HG03196 (cell line): ENCODE results near the gene IPO11.

Source experiments
- ATAC-seq: cut with Tn5 transposase; IDR thresholded peaks from one replicate; pipeline ENCODE4 v1.9.1; 2021; ENCODE audit not compliant: unreplicated experiment

The IPO11 gene

DNA sequence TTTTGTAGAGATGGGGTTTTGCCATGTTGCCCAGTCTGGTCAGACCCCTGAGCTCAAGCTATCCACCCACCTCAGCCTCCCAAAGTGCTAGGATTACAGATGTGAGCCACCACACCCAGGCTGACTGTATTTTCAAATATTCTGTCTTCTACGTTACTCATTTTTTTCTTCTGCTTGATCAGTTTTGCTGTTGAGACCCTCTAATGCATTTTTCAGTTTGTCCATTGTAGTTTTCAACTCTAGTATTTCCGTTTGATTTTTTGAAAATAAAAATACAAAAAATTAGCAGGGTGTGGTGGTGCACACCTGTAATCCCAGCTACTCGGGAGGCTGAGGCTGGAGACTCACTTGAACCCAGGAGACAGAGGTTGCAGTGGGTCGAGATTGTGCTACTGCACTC is 155.6 kb downstream of the IPO11 start:
- no peak for ATAC-seq

DNA sequence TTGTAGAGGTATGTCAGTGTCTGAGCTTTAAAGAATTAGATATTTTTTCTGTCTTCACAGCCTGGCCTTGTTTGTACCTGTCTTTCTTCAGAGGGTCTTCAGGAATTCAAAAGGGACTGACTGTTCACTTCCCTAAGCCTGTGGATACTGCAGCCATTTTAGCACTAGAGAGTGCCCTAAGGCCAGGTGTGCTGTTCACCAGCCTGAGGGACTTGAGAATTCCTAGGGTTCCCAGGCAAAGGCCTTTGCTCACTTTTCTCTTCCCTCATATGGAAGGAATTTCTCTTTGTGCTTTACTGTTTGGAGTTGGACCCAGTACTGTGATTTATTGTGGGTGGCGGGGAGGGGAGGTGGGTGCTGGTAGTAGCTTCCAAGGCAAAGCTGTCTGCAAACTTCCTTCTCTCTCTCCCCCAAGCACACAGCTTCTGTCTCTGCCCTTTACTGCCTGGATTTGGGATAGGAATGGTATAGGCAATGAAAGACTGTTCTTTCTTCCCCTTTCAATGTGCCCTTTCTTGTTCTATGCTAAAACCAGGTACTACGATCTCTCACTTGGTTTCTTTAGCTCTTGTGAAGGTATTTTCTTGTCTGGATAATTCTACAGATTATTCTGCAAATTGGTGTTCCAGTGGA is 156.4 kb downstream of the IPO11 start:
- no peak for ATAC-seq

DNA sequence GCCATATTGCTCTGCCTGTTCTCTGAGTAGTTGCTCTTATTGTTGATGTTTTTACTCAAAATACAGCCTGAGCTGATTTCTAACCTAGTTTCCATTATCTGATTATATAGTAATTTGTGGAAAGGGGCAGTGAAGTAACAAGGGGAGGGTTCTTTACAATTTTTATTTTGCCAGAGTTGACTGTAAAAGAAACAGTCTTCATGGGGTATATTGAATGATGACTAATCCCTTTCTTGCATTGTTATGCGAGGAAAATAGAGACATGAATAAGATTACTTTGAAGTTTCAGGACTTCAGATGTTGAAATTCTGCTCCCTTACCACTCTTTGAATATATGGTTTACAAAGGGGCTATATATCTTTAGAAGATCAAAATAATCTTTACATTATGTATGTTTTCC is 156.9 kb downstream of the IPO11 start:
- ATAC-seq, result no peak

DNA sequence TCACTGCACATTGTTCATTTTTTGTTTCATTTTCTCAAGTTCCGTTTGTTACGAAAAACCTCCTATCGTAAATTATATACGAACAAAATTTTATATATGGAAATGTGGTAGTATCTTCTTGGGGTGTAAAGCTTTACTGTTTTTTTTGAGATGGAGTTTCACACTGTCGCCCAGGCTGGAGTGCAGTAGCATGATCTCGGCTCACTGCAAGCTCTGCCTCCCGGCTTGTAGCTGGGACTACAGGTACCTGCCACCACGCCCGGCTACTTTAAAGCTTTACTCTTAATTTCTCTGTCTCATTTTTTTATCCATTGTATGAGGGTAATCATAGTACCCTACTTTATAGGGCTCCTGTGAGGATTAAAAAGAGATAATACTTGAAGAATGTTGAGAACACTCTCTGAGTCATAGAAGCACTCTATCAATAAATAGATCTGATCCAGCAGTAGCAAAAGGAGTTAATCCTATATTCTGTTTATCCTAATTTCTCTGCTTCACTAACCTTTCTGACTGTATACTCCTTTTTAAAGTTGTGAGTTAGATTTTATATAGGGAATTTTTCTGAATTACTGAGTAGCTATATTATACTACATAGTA is 160.5 kb downstream of the IPO11 start:
- ATAC-seq, result no peak

DNA sequence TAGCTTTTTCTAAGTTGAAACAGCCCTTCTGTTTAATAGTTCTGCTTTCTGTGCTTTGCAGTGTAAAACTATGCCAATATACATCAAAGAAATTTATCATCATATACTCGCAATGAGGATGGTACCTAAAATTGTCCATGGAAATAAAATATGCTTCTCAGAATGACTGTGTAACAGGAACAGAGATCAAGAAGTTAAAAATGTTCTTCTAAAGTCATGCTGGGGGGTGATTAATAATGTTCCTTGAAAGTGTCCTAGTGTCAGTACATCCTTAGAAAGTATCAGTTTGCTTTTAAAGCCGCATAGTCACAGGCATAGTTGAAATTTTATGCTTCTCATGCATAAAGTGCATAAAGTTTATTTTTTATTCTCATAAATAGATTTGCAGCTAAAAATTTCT is 162.0 kb downstream of the IPO11 start:
- ATAC-seq, result peak; percentile 42

DNA sequence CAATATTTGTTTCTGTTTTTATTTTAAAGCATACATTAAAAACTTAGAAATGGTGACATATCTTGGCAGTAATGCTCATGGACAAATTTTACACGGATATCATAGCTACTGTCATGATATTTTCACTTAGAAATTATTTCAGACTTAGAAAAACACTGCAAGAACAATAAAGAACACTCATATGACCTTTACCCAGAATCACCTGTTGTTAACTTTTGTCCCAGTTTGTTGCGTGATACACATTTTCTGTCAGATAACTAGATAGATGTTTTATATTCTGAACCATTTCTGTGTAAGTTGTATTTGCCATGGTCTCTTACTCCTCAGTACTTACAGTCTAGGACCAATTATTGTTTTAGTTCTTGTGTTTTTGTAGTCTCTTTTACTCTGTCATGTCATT is 162.5 kb downstream of the IPO11 start:
- ATAC-seq, result no peak

DNA sequence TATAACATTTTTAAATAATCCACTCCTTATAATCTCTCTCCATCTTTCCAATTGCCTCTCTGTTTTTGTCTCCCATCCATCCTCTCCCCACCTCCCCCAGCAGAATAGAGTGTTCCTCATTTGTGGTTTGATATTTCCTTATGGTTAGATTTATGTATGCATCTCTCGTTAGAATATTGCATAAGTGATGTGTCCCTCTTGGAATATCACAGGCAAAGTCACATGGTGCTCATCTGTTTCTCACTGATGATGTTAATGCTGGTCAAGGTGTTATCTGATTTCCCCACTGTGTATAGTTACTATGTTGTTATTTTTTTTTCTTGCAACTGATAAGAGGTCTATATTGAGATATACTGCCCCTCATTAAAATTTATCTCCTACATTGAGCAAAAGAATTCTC is 162.9 kb downstream of the IPO11 start:
- ATAC-seq, result no peak

DNA sequence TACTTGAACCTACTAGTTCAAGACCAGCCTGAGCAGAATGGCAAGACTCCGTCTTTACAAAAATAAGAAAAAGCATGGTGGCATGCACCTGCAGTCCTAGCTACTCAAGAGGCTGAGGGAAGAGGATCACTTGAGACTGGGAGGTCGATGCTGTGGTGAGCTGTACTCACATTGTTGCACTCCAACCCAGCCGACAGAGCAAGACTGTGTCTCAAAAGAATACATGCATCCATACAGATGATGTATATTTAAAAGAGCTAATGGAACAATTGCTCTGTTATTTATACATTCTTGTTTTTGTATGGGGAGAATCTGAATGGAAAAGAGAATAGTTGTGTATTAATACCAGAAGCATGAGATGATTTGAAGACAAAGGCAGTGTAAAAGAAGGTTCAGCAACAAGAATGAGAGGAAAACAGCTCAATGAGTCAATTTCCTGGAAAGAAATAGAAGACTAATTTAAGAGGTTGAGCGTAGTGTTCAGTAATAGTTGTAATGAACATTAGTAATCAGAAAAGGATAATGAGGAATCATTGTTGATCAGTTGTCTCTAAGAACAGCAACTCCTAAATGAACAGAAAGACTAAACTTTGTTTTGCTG is 164.1 kb downstream of the IPO11 start:
- ATAC-seq, result no peak

DNA sequence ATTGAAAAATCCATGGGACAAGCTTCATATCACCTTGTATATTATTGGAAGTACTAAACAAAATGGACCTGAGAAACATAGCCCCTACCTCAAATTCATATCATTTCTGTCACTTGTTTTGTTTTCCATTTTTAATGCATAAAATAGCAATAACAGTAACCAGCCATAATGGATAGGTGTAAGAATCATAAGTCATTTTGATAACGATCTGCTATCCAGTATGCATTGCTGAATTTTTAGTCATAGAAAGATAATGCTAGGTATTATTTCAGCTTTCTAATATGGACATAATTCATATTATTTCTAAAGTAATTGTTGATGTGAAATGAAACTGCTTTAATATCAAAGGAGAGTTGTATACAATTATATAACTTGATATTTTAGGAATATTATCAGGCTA is 164.9 kb downstream of the IPO11 start:
- no peak for ATAC-seq

DNA sequence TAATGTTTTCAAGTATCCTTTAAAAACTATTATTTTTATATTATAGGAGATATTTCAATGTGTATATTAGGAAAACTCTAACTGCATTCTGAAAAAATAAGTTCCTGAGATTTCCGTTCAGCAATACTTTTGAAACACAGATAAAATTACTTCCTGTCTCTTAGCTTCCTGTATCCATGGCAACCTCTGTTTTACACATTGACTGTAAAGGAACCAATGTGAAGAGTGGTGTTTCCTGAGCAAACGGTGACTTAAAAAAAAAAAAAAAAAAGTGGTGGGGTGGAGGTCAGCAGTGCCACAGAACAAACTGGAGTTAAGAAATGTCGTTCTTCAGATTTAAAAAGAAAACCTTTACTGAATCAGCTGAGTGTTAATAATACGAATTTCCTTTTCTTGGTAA is 166.0 kb downstream of the IPO11 start, which contains the start of gene LRRC70:
LRRC70 (plus strand) TSS at position 280 of the 400 bp plus-strand sequence. CDS start 620 bp downstream, outside the sequence.
- peak; percentile 78 for ATAC-seq

DNA sequence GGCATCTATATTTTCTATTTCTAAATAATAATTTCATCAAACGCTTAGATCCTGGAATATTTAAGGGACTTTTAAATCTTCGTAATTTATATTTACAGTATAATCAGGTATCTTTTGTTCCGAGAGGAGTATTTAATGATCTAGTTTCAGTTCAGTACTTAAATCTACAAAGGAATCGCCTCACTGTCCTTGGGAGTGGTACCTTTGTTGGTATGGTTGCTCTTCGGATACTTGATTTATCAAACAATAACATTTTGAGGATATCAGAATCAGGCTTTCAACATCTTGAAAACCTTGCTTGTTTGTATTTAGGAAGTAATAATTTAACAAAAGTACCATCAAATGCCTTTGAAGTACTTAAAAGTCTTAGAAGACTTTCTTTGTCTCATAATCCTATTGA is 167.2 kb downstream of the IPO11 start:
- ATAC-seq, result no peak

DNA sequence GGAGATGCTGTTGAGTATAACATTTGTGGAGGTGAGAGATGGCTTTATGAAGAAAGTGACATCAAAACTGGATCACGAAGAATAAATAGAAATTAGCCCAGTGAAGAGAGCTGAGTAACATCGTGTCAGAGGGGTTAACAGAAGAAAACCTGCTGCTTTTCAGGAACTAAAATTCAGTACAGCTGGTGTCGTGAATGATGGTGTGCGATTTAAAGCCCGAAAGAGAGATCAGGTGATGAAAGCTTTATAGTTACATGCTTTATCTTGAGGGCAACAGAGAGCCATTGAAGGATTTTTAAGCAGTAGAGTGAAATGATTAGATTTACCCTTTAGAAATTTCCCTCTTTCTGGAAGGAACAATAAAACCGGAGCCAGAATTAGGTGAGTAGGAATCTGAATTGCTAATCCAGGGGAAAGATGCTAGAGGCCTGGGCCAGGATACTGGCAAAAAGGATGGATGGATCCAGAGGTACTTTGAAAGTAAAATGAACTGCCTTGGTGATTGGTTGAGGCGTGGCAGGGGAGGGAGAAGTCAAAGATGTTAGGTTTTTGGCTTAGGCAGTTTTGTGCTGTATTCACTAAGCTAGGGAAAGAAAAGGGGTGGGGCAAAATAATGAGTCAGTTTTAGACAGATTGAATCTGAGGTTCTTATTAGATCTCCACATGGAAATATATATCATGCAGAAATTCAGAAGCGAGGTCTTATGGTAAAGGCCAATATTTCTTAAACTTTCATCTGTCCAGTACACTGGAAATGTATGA is 169.5 kb downstream of the IPO11 start:
- no peak for ATAC-seq

DNA sequence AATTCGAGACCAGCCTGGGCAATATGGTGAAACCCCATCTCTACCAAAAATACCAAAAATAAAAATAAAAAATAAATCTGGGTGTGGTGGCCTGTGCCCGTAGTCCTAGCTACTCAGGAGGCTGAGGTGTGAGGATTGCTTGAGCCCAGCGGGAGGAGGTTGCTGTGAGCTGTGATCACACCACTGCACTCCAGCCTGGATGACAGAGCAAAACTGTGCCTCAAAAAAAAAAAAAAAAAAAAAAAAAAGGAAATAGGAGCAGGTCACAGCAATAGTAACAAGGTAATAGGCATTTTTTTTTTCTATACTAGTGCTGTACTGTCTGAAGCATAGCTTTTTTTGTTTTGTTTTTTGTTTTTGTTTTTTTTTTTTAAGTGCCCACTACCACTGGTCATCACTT is 171.8 kb downstream of the IPO11 start:
- no peak for ATAC-seq

DNA sequence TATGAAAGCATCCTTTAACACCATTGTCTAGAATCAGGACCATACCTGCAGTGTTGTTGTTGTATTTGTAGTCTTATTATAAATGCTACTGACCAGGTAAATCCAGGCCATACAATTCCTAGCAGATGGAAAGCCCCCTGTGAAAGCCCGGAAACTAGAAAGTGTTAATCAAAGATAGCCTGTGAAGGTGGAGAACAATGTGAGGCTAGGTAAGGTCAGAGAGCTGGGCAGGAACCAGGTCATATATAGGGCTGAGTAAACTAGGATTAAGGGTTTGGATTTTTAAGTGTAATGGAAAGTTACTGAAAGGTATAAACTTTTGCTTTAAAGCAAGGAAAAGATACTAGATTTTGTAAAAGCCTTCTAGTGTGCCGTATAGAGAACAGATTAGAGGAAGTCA is 172.7 kb downstream of the IPO11 start:
- ATAC-seq, result no peak

DNA sequence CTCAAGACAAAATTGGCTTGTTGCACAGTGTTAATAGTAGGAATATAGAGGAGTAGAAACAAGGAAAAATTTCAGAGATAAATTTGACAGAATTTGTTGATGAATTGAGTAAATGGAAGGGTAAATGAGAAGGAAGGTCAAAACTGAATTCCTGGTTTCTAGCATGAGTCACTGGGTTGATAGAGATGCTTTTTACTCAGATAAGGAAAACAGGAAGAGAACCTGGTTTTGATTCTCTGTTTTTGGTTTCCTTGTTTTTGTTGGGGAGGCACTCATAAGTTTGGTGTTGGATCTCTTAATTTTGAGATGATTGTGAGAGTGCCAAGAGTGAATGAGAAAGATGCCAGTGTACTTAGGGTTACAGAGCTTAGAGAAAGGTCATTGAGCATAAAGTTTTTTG is 173.2 kb downstream of the IPO11 start:
- ATAC-seq, result no peak

DNA sequence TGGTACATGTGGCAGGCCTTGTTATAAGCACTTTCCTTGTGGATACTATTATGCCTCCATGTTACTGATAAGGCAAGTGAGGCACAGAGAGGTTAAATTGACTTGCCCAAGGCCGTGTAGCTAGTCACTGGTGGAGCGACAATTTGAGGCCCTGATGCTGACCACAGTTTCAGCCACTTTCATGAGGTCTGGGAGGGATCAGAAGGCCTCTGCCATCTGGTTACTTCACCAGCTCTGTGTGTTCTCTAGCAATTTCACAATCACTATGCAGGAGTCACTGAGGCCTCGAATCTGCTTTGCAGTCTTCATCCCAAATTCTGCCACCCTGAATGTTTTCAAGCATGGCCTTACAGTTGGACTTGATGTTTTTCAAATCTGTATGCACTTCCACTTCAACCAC is 175.2 kb downstream of the IPO11 start:
- ATAC-seq, result no peak

DNA sequence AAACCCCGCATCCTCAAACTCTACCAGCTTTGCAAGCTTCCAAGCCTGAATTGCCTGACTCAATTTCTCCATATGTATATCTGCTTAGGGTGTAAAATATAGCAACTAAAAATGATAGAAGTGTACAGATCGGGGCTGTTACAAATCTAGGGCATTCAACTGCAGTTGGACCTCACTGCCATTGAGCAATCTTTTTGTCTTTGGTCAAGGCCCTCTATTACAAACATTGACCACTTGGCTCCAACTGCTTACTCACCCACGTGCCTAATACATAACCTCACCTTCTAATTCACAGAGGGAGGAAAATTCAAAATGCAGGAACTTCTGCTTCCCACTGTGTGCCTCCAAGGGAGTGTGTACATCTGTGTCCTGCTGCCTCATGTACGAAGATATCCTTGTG is 176.1 kb downstream of the IPO11 start:
- no peak for ATAC-seq

DNA sequence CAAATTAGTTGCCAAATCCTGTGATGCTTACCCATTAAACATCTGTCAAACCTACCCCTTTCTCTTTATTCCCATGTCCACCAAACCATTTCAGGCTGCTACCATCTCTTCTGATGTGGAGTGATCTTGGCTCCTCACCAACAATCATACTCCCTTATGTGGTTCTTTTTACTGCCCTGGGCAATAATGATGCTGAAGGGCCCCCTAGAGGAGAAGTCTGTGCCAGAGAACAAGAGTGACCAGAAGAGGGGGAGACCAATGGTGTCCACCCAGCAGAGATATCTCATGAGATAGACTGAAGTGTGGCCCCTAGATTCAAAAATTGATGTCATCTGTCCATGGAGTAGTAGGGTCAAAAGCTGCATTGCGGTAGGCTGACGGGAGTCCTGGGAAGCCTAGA is 176.9 kb downstream of the IPO11 start:
- no peak for ATAC-seq

DNA sequence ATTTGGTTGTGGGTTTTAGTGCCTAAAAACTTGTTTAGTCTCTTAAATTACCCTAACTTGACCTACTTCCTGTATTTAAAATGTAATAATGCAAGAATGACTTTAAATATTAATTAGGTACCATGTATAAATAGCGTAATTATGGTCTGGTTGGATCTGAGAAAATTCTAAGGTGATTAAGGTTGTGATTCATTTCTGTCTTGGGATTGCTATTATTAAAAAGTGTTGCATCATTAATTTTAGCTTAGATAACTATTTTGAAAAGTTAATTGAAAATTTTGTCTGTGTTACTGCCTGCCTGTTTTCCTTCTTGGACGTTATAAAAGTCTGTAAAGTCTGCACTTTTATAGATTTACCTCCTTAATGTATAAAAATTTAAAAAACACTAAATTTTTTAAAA is 177.8 kb downstream of the IPO11 start:
- no peak for ATAC-seq

DNA sequence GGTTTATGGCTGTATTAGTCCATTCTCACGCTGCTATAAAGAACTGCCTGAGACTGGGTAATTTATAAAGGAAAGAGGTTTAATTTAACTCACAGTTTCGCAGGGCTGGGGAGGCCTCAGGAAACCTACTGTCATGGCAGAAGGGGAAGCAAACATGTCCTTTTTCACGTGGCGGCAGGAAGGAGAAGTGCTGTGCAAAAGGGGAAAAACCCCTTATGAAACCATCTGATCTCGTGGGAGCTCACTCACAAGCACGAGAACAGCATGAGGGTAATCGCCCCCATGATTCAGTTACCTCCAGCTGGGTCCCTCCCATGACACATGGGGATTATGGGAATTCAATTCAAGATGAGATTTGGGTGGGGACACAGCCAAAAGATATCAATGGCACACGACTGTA is 180.0 kb downstream of the IPO11 start:
- no peak for ATAC-seq

DNA sequence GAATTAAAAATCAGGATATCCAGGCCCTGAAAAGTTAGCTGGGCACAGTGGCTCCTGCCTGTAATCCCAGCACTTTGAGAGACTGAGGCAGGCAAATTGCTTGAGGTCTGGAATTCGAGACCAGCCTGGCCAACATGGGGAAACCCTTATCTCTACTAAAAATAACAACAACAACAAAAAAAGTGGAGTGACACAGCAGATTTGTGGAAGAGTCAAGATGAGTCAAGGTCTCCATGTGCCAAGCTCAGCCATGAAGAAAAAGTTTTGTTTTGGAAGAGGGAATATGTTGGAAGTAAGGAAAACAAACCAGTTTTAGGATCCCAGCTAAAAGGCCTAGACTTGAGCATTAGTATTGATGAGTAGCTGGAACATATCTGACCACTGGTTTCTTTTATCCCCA is 180.8 kb downstream of the IPO11 start:
- no peak for ATAC-seq

DNA sequence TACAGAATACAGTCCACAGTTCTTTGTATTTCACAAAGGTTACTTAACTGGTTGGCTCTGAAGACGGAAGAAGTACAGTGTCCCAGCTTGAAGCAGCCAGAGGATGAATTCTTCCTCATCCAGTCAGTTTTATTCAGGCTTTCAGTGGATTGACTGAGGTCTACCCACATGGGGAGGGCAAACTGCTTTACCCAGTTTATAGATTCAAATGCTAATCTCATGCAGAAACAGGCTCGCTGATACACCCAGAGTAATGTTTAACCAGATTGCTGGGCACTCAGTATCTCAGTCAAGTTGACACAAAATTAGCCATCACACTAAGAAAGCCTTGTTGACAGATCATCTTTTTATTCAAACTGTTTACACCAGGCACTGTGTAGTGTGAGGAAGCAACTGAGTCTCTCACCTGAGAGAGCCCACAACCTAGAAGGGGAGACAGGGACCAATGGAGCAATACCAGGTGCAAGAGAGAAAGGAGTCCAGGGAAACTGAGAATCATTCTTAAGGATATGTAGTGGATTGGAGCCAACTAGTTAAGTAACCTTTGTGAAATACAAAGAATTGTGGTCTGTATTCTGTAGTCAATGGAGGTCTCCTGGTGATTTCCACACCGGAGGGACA is 181.9 kb downstream of the IPO11 start:
- no peak for ATAC-seq
